NCI-H345 (cell line): Measurements from ENCODE around the gene ALOX15.
"Not testable (repeated sequence)": the region's sequence is repeated elsewhere in the genome, so short reads cannot be mapped to it uniquely, and the experiment has no call there.

Source experiments
- DNase-seq: peaks from one replicate; lab custom pipeline; 2025; lab: John Stamatoyannopoulos, UW

ALOX15 gene

GRCh38 chr17:4617090-4617489 lies 24.4 kb downstream of the ALOX15 start:
- DNase-seq = no peak

DNA sequence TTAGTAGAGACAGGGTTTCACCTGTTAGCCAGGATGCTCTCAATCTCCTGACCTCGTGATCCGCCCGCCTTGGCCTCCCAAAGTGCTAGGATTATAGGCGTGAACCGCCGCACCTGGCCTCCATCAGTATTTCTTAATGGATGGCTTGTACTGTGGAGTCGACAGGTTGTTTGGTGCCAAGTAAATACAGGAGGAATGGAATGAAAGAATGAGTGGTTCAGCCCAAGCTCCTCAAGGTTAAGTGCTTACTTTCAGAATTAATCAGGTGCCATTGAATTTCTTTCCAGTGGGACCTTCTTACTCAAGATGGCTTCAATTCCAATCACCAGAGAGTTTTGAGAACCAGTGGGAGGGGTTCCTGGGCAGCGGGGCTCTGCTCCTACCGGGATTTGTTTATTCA lies 25.0 kb downstream of the ALOX15 start:
- no peak for DNase-seq

DNA sequence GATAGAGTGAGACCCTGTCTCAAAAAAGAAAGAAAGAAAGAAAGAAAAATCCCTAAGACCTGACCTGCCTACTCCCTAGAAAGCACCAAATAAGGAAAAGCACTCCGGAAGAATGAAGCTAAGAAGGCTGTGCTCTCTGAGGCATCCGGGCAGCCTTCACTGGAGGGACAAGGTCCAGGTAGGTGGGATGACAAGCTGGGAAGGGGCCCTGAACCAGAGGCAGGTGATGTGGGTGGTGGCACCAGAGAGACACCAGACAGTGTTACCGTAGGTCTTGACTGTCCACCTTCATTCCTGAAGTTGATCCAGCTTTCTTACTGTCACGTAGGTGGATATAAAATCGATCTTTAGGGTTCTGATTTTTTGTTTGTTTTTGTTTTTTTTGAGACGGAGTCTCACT lies 30.8 kb downstream of the ALOX15 start:
- DNase-seq = no peak

DNA sequence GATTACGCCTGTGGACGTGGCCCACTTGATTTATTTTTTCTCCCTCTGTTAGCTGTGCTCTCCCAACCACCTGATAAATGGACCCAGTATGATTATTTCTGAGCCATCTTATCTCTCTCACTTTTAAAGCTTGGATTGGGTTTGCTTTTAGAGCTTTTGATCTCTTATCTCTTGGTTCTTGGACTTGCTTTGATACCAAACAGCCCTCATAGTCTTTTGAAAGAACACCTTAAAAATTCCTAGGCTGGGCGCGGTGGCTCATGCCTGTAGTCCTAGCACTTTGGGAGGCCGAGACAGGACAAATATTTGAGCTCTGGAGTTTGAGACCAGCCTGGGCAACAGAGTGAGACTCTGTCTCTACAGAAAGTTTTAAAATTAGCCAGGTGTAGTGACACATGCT lies 31.3 kb downstream of the ALOX15 start:
- no peak for DNase-seq

DNA sequence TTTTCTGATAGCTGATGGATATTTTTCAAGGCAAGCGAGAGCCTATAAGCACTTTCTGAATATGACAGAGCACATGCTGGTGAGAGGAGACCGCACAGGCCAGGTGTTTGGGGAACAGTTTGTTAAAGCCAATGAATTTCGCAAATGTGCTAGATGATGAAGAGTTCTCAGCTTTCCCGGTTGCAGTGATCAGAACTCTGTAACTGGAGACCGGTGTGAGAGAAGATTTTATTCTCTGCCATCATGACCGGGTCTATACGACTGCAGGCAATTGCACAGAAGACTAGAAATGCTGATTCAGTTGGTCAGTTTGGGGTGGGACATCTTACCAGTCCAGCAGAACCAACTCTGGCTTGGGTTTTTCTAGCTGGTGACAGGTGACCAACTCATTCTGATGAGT lies 31.7 kb downstream of the ALOX15 start:
- DNase-seq = no peak

- DNase-seq = no peak
Observed at GRCh38 chr17:4607773-4608187, 33.7 kb downstream of the ALOX15 start.

GRCh38 chr17:4607261-4607741 lies 34.2 kb downstream of the ALOX15 start:
- DNase-seq = no peak

GRCh38 chr17:4605826-4606225 lies 35.7 kb downstream of the ALOX15 start:
- DNase-seq = no peak

DNA sequence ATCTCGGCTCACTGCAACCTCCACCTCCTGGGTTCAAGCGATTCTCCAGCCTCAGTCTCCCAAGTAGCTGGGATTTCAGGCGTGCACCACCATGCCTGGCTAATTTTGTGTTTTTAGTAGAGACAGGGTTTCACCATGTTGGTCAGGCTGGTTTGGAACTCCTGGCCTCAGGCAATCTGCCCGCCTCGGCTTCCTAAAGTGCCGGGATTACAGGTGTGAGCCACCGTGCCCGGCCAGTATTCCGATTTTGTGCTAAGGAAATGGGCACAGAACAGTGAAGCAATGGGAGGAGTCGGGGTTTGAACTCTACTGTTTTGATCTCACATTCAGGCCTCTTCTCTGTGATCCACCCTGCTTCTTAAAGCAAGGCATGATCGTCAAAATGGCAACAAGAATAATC lies 36.7 kb downstream of the ALOX15 start:
- DNase-seq = not testable (repeated sequence)

GRCh38 chr17:4604111-4604644 lies 37.3 kb downstream of the ALOX15 start:
- DNase-seq = peak; percentile 69

DNA sequence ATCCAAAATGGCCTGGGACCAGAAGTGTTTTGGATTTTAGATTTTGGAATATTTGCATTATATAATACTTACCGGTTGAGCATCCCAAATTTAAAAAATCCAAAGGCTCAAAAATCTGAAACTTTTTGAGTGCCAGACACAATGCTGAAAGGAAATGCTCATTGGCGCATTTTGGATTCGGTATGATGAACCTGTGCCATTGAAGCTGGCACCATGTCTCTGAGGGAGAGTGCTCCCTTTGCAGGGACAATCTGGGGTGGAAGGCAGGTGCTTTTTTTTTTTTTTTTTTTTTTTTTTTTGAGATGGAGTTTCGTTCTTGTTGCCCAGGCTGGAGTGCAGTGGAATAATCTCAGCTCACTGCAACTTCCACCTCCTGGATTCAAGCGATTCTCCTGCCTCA lies 39.4 kb downstream of the ALOX15 start:
- DNase-seq = no peak

DNA sequence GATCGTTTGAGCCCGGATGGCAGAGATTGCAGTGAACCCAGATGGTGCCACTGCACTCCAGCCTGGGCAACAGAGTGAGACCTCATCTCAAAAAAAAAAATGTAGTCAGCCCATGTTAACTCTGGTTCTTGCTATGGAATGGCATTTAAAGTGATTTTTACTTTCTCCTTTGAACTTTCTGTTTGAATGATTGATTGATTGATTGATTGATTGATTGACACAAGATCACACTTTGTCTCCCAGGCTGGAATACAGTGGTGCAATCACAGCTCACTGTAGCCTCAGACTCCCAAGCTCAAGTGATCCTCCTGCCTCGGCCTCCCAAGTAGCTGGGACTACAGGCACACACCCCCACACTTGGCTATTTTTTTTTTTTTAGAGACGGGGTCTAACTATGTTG lies 40.2 kb downstream of the ALOX15 start:
- DNase-seq = no peak

DNA sequence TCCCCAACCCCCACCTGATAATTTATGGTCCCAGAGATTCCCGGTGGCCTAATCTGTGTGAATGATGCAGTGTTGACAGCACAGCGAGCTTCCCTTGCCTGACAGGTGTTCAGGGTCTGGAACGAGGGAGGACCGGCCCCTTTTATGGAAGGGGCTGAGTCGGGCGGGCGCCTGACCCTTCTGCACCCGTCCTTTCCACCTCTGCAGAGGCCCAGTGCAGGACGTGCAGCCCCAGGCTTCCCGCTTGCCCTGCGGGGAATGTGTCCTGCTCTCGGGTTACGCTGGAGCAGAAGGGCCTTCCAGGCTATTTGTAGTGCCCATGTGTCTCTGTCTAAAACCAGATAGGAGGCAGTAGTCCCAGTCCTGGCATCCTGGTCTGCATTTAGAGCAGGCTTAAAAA lies 40.9 kb downstream of the ALOX15 start:
- DNase-seq = no peak

GRCh38 chr17:4599505-4600281 lies 41.8 kb downstream of the ALOX15 start:
- peak; percentile 60 for DNase-seq

DNA sequence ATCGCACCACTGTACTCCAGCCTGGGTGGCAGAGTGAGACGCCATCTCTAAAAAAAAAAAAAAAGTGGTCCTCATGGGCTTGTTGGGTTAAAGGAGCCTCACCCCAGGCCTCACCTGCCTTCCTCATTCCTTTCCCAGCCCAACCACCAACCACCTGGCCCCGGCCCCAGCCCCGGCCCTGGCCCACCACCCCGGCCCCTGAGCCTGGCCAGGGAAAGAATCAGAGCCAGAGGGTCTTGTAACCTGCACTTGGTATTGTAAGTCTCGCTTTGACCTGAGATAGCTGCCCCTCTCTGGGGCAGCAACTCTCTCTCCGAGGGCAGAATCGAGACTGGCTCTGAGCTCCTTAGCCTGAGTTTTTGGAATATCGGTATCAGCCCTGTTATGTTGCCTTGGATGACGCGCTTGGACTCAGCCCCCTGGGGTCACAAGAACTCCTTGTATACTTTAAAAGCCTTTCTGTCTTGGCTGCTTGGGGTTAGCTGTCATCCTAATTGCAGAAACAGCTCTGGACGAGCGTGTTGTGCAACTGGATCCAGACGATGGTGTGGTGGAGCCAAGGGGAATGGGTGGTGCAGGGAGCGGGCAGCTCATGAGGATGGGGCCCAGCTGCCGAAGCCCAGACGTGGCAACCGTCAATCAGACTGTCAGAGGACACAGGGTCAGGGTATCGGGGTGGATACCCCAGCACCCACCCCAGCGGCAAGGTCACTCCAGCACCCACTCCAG lies 42.5 kb downstream of the ALOX15 start:
- DNase-seq = no peak

DNA sequence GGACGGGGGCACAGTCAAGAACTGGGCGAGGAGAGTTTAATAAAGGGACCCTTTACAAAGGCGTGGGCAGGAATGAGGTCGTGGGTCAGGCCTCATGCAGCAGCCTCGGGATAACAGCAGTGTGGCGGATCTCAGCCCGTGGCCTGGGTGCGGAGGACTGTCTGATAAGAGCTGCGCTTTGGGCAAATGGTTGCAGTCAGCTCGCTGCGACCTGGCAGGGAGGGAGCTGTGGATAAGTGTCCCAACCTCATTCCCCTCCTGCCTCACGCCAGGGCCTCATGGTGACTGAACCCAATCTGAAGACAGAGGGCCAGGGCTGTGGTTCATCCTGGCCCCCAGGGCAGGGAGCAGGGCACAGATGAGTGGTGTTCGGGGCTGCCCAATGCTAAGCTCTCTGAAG lies 43.5 kb downstream of the ALOX15 start:
- DNase-seq = no peak

GRCh38 chr17:4596636-4597380 lies 44.7 kb downstream of the ALOX15 start:
- DNase-seq = no peak

DNA sequence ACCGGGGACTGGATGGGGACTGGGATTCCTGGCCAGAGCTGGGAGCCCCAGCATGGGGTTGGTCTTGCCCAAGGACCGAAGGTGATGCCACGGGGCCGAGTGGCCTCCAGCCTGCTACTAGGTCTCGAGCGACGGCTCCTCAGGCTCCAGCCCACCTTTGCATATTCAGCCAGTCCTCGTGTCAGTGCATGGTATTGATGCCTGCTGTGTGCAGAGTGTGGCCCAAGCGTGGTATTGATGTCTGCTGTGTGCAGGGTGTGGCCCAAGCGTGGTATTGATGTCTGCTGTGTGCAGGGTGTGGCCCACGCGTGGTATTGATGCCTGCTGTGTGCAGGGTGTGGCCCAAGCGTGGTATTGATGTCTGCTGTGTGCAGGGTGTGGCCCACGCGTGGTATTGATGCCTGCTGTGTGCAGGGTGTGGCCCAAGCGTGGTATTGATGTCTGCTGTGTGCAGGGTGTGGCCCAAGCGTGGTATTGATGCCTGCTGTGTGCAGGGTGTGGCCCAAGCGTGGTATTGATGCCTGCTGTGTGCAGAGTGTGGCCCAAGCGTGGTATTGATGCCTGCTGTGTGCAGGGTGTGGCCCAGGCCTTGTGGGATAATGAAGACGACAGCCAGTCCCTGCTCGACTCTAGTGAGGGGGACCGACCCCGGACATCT lies 45.7 kb downstream of the ALOX15 start:
- not testable (repeated sequence) for DNase-seq

DNA sequence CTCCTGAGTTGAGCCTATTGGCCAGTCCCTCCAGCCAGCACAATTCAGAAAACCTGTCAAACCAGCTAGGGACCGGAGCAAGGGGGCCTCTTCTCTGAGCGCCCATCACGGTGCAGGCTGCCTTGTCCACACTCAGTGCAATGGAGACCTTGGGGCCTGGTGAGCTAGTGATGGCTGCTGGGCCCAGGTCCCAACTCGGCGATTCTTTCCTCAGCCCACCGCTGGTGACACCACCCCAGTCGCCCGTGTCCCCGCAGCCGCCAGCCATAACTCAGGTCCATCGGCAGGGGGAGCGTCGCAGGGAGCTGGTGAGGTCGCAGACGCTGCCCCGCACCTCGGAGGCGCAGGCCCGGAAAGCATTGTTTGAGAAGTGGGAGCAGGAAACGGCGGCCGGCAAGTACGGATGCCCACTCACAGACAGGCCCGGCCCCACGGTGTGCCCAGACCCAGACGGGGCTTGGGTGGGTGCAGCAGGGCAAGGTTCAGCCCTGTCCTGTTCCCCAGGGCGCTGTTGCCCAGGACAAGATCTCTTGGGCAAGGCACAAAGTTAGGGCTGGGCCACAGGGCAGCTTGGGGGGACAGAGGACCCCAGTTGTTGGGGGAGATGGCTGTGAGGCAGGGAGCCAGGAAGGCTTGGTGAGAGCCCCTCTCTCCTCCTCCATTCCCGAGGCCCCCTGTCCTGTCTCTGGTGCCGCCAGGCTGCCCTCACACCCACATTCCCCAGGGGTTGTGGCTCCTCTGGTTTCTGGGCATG lies 46.4 kb downstream of the ALOX15 start:
- DNase-seq = no peak

DNA sequence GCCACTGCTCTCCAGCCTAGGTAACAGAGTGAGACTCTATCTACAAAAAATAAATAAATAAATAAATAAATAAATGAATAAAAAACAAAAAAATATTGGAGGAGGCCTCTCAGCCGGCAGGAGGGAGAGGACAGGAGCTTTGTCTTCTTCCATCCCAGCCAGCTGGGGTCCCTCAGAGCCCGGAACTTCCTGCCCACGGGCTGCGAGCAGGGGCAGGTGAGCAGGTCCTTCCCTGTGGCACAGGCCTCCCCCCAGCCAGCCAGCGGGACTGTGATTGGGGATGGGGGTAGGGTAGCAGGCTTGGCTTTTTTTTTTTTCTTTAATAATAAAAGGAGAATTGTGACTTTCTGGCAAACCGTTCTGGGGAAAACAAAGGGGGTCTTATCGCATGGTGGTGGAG lies 47.1 kb downstream of the ALOX15 start:
- no peak for DNase-seq

GRCh38 chr17:4593021-4593421 lies 48.5 kb downstream of the ALOX15 start:
- no peak for DNase-seq
